ENCODE measurements around the gene GLYATL1. TPM values are rescaled to one million over a fixed set of nuclear protein-coding genes. Genes with fewer than 3 reads are reported as not detected.

Gene GLYATL1
- total RNA-seq, 1 donor from 2014 or later, result 0.42 TPM

GRCh38 chr11:58941838-58942237 is 2.5 kb downstream of the GLYATL1 start:
- H3K36me3 Mint-ChIP-seq (ENCODE audit: unreplicated experiment), result no peaks in the 10 kb centered on the region
- no peak overlapping the region for H3K27ac Mint-ChIP-seq (ENCODE audit: unreplicated experiment)
- no peak for DNase-seq
- no peak for TF ChIP-seq CTCF (IDR thresholded peaks at IDR 0.05; ENCODE audit: partially characterized antibody, unreplicated experiment)
- no peak overlapping the region for H3K4me3 Mint-ChIP-seq (ENCODE audit: unreplicated experiment)
- no peaks in the 10 kb centered on the region for H3K27me3 Mint-ChIP-seq (ENCODE audit: unreplicated experiment)
- no peaks in the 10 kb centered on the region for H3K9me3 Mint-ChIP-seq (ENCODE audit: unreplicated experiment)
- no peaks in the 10 kb centered on the region for H3K4me1 Mint-ChIP-seq (ENCODE audit: low read depth, unreplicated experiment)

- no peaks in the 10 kb centered on the region for H3K36me3 Mint-ChIP-seq (ENCODE audit: unreplicated experiment)
- no peaks in the 10 kb centered on the region for H3K9me3 Mint-ChIP-seq (ENCODE audit: unreplicated experiment)
- H3K4me1 Mint-ChIP-seq (ENCODE audit: low read depth, unreplicated experiment), result no peaks in the 10 kb centered on the region
- H3K27ac Mint-ChIP-seq (ENCODE audit: unreplicated experiment), result no peak overlapping the region
- no peak overlapping the region for H3K4me3 Mint-ChIP-seq (ENCODE audit: unreplicated experiment)
- peaks cover 1% of the 10 kb centered on the region for H3K27me3 Mint-ChIP-seq (ENCODE audit: unreplicated experiment)
- DNase-seq, result no peak
- no peak for TF ChIP-seq CTCF (IDR thresholded peaks at IDR 0.05; ENCODE audit: partially characterized antibody, unreplicated experiment)
Measured at GRCh38 chr11:58945663-58946062, 6.4 kb downstream of the GLYATL1 start.

- Mint-ChIP-seq H3K4me1 (ENCODE audit: low read depth, unreplicated experiment) (no peaks in the 10 kb centered on the region), H3K4me3 (ENCODE audit: unreplicated experiment) (no peak overlapping the region), H3K27me3 (ENCODE audit: unreplicated experiment) (peaks cover 1% of the 10 kb centered on the region), H3K27ac (ENCODE audit: unreplicated experiment) (no peak overlapping the region), H3K36me3 (ENCODE audit: unreplicated experiment) (no peaks in the 10 kb centered on the region), H3K9me3 (ENCODE audit: unreplicated experiment) (no peaks in the 10 kb centered on the region)
- no peak for TF ChIP-seq CTCF (IDR thresholded peaks at IDR 0.05; ENCODE audit: partially characterized antibody, unreplicated experiment)
- no peak for DNase-seq
Measured at GRCh38 chr11:58949184-58949583, 9.9 kb downstream of the GLYATL1 start.

DNA sequence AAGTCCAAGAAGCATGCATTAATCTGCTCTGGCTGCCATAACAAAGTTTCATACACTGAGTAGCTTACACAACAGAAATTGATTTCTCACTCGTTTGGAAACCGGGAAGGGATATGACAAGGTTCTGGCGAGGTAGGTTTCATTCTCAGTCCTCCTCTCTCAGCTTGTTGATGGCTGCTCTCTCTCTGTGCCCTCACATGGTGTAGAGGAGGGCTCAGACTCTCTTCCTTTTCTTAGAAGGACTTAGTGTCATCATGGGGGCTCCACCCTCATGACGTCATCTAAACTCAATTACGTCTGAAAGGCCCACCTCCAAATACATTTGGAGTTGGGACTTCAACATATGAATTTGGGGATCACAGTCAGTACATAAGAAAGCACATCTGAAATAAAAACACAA is 18.6 kb downstream of the GLYATL1 start:
- no peak overlapping the region for H3K4me3 Mint-ChIP-seq (ENCODE audit: unreplicated experiment)
- H3K36me3 Mint-ChIP-seq (ENCODE audit: unreplicated experiment), result no peaks in the 10 kb centered on the region
- DNase-seq, result no peak
- H3K9me3 Mint-ChIP-seq (ENCODE audit: unreplicated experiment), result peaks cover 3% of the 10 kb centered on the region
- H3K4me1 Mint-ChIP-seq (ENCODE audit: low read depth, unreplicated experiment), result no peaks in the 10 kb centered on the region
- H3K27me3 Mint-ChIP-seq (ENCODE audit: unreplicated experiment), result peaks cover 4% of the 10 kb centered on the region
- no peak for TF ChIP-seq CTCF (IDR thresholded peaks at IDR 0.05; ENCODE audit: partially characterized antibody, unreplicated experiment)
- no peak overlapping the region for H3K27ac Mint-ChIP-seq (ENCODE audit: unreplicated experiment)

- peak; percentile 36 for DNase-seq
- Mint-ChIP-seq H3K27me3 (ENCODE audit: unreplicated experiment) (peaks cover 4% of the 10 kb centered on the region), H3K9me3 (ENCODE audit: unreplicated experiment) (peaks cover 3% of the 10 kb centered on the region), H3K4me3 (ENCODE audit: unreplicated experiment) (no peak overlapping the region), H3K4me1 (ENCODE audit: low read depth, unreplicated experiment) (no peaks in the 10 kb centered on the region), H3K36me3 (ENCODE audit: unreplicated experiment) (no peaks in the 10 kb centered on the region), H3K27ac (ENCODE audit: unreplicated experiment) (no peak overlapping the region)
- peak; percentile 41 for TF ChIP-seq CTCF (IDR thresholded peaks at IDR 0.05; ENCODE audit: partially characterized antibody, unreplicated experiment)
Measured at GRCh38 chr11:58958500-58958899, 19.2 kb downstream of the GLYATL1 start.
